ENCODE data around the gene CEP89.
"Not testable (repeated sequence)": the region's sequence is repeated elsewhere in the genome, so short reads cannot be mapped to it uniquely, and the experiment has no call there.

CEP89 gene

GRCh38 chr19:32868206-32868950 lies 103.4 kb downstream of the CEP89 start:
- no peak for DNase-seq

GRCh38 chr19:32867436-32867835 lies 104.3 kb downstream of the CEP89 start:
- not testable (repeated sequence) for DNase-seq

- DNase-seq: no peak
Observed at GRCh38 chr19:32866564-32867265, 105.0 kb downstream of the CEP89 start.

GRCh38 chr19:32866061-32866460 lies 105.7 kb downstream of the CEP89 start:
- no peak for DNase-seq

- DNase-seq: no peak
Observed at GRCh38 chr19:32865326-32865725, 106.4 kb downstream of the CEP89 start.

GRCh38 chr19:32864318-32865007 lies 107.3 kb downstream of the CEP89 start:
- no peak for DNase-seq

GRCh38 chr19:32863841-32864240 lies 107.9 kb downstream of the CEP89 start:
- no peak for DNase-seq

GRCh38 chr19:32863301-32863700 lies 108.5 kb downstream of the CEP89 start:
- DNase-seq: no peak

- DNase-seq: no peak
Observed at GRCh38 chr19:32862741-32863140, 109.0 kb downstream of the CEP89 start.

GRCh38 chr19:32862173-32862572 lies 109.6 kb downstream of the CEP89 start:
- no peak for DNase-seq

GRCh38 chr19:32861596-32861995 lies 110.2 kb downstream of the CEP89 start:
- no peak for DNase-seq

GRCh38 chr19:32859591-32859990 lies 112.2 kb downstream of the CEP89 start:
- DNase-seq: no peak

- no peak for DNase-seq
Observed at GRCh38 chr19:32858559-32858958, 113.2 kb downstream of the CEP89 start.

GRCh38 chr19:32858155-32858554 lies 113.6 kb downstream of the CEP89 start:
- no peak for DNase-seq

GRCh38 chr19:32857584-32857983 lies 114.2 kb downstream of the CEP89 start:
- no peak for DNase-seq

- not testable (repeated sequence) for DNase-seq
Observed at GRCh38 chr19:32856818-32857217, 114.9 kb downstream of the CEP89 start.

GRCh38 chr19:32852216-32852615 lies 119.5 kb downstream of the CEP89 start:
- no peak for DNase-seq

GRCh38 chr19:32848035-32848434 lies 123.7 kb downstream of the CEP89 start:
- DNase-seq: not testable (repeated sequence)

GRCh38 chr19:32843716-32844245 lies 128.0 kb downstream of the CEP89 start:
- no peak for DNase-seq

- no peak for DNase-seq
Observed at GRCh38 chr19:32842061-32842460, 129.7 kb downstream of the CEP89 start.

- no peak for DNase-seq
Observed at GRCh38 chr19:32837531-32837930, 134.2 kb downstream of the CEP89 start.

GRCh38 chr19:32833388-32833787 lies 138.4 kb downstream of the CEP89 start:
- not testable (repeated sequence) for DNase-seq

GRCh38 chr19:32832825-32833224 lies 138.9 kb downstream of the CEP89 start:
- DNase-seq: not testable (repeated sequence)
